Lower leg skin (tissue), 3 donors: Measurements from ENCODE around the gene KCNN3.

Experiments used
- CTCF ChIP-seq, 3 donors: fragments of 450-650 bp; IDR thresholded peaks; one replicate each; pipeline ENCODE4 v1.5.1; 2016; ENCODE audit warnings: antibody characterized with exemption in 3 of 3, mild to moderate bottlenecking in 3 of 3, moderate library complexity in 2 of 3
- POLR2A ChIP-seq, 2 donors: fragments of 450-650 bp; IDR thresholded peaks; one replicate each; pipeline ENCODE4 v1.6.1; 2016 to 2017; ENCODE audit warnings: antibody characterized with exemption in 2 of 2, mild to moderate bottlenecking in 1 of 2, moderate library complexity in 1 of 2

GRCh38 chr1:154910851-154911250 is 40.8 kb upstream of the KCNN3 start:
- TF ChIP-seq POLR2A (IDR thresholded peaks at IDR 0.05): no peak
- TF ChIP-seq CTCF (IDR thresholded peaks at IDR 0.05): no peak
